HepG2 (cell line): Measurements from ENCODE around the gene BARX2. TPM values are rescaled to one million over a fixed set of nuclear protein-coding genes. Genes with fewer than 3 reads are reported as not detected.

Experiments
- CCDC6 ChIP-seq: sonication (generic); formaldehyde crosslinking; IDR thresholded peaks from 2 replicates; pipeline ENCODE4 v1.8.1; 2022; ENCODE audit warnings: mild to moderate bottlenecking, missing genetic modification reagents, moderate library complexity
- ELF3 ChIP-seq: IDR thresholded peaks from 2 replicates; pipeline ENCODE4 v1.6.1; 2016; ENCODE audit warnings: missing genetic modification reagents, missing compliant biosample characterization
- JUND ChIP-seq: sonication (generic); formaldehyde crosslinking; IDR thresholded peaks from 2 replicates; pipeline ENCODE4 v1.8.0; 2022; ENCODE audit warnings: mild to moderate bottlenecking, missing genetic modification reagents
- KAT8 ChIP-seq: IDR thresholded peaks from 2 replicates; pipeline ENCODE4 v1.6.1; 2016; ENCODE audit warnings: missing genetic modification reagents, missing compliant biosample characterization
- KDM5B ChIP-seq: sonication (generic); formaldehyde crosslinking; IDR thresholded peaks from 2 replicates; pipeline ENCODE4 v1.4.0; 2020; ENCODE audit warnings: missing genetic modification reagents, mild to moderate bottlenecking, borderline replicate concordance
- REXO4 ChIP-seq: sonication (generic); formaldehyde crosslinking; IDR thresholded peaks from 2 replicates; pipeline ENCODE4 v1.8.0; 2022; ENCODE audit warnings: missing genetic modification reagents, mild to moderate bottlenecking, borderline replicate concordance
- ZFAT ChIP-seq: sonication (generic); formaldehyde crosslinking; conservative IDR thresholded peaks from 2 replicates; pipeline ENCODE4 v1.8.1; 2023; ENCODE audit warnings: missing genetic modification reagents, inconsistent platforms
- ZMYM4 ChIP-seq: sonication (generic); formaldehyde crosslinking; IDR thresholded peaks from 2 replicates; pipeline ENCODE4 v1.8.1; 2023; ENCODE audit warnings: mild to moderate bottlenecking, missing genetic modification reagents
- ZNF34 ChIP-seq: sonication (generic); formaldehyde crosslinking; IDR thresholded peaks from 2 replicates; pipeline ENCODE4 v1.4.0; 2020; ENCODE audit warnings: mild to moderate bottlenecking, missing genetic modification reagents, borderline replicate concordance
- ZNF44 ChIP-seq: sonication (generic); formaldehyde crosslinking; IDR thresholded peaks from 2 replicates; pipeline ENCODE4 v1.5.1; 2020; ENCODE audit warnings: mild to moderate bottlenecking, missing genetic modification reagents
- ZNF530 ChIP-seq: sonication (generic); formaldehyde crosslinking; IDR thresholded peaks from 2 replicates; pipeline ENCODE4 v1.5.0; 2020; ENCODE audit warnings: low read depth, mild to moderate bottlenecking, missing genetic modification reagents
- polyA plus RNA-seq, 8 experiments: library from polyadenylated mRNA; depleted of rRNA in 3 of 8; stranded (reverse) in 7 of 8; unstranded in 1 of 8; fragments of >200 nt; fragmentation: Illumina TruSeq in 4 of 8; extraction: Trizol in 4 of 8; gene quantifications; 2 replicates each; pipeline versions ENCODE4 v1.2.1 to v1.2.3, GENCODE V29; 2011 to 2016; ENCODE audit warnings: low read depth in 4 of 8, missing spikeins in 1 of 8, mixed read lengths in 1 of 8; ENCODE audit not compliant: insufficient read depth in 1 of 8
- total RNA-seq, 5 experiments: library from RNA; depleted of rRNA; stranded (reverse); fragments of >200 nt; fragmentation: Illumina TruSeq; extraction: Trizol; gene quantifications; 2 replicates each; pipeline ENCODE4 v1.2.3, GENCODE V29; 2016; ENCODE audit warnings: low read depth in 1 of 5
- TF ChIP-seq, protein P1 (sequence below): sonication (generic); formaldehyde crosslinking; IDR thresholded peaks from 2 replicates; pipeline ENCODE4 v1.4.0; 2020; ENCODE audit warnings: missing genetic modification reagents, borderline replicate concordance
- TF ChIP-seq, protein P2 (sequence below): sonication (generic); formaldehyde crosslinking; IDR thresholded peaks from 2 replicates; pipeline ENCODE4 v1.4.0; 2020; ENCODE audit warnings: missing genetic modification reagents
- TF ChIP-seq, protein P3 (sequence below): sonication (generic); formaldehyde crosslinking; IDR thresholded peaks from 2 replicates; pipeline ENCODE4 v1.5.0; 2020; ENCODE audit warnings: mild to moderate bottlenecking, missing genetic modification reagents
- TF ChIP-seq, protein P4 (sequence below): sonication (generic); formaldehyde crosslinking; IDR thresholded peaks from 2 replicates; pipeline ENCODE4 v1.8.0; 2022; ENCODE audit warnings: mild to moderate bottlenecking, missing genetic modification reagents, moderate library complexity
- TF ChIP-seq, protein P5 (sequence below): conservative IDR thresholded peaks from 2 replicates; pipeline ENCODE4 v1.6.1; 2018; ENCODE audit warnings: missing genetic modification reagents
- TF ChIP-seq, protein P6 (sequence below): IDR thresholded peaks from 2 replicates; pipeline ENCODE4 v1.6.1; 2012; ENCODE audit warnings: inconsistent platforms

The BARX2 gene
- total and polyA plus RNA-seq, 2 of the 13 experiments (the other 11 are each of a cell fraction or from before 2014, with no cell fraction given): not detected

DNA sequence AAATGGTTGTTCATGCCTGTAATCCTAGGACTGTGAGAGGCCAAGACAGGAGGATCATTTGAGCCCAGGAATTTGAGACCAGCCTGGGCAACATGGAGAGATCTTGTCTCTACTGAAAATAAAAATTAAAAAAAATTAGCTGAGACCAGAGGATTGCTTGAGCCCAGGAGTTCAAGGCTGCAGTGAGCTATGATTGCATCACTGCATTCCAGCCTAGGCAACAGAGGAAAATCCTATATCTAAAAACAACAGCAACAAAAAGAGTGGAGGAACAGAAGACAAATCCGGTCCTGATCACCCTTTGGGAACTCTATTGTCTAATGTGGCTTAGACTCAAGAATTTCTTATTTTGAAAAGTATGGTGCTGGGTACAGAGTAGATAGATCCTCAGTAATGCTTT is 17.3 kb downstream of the BARX2 start (continued):
- TF ChIP-seq, protein P1, sequence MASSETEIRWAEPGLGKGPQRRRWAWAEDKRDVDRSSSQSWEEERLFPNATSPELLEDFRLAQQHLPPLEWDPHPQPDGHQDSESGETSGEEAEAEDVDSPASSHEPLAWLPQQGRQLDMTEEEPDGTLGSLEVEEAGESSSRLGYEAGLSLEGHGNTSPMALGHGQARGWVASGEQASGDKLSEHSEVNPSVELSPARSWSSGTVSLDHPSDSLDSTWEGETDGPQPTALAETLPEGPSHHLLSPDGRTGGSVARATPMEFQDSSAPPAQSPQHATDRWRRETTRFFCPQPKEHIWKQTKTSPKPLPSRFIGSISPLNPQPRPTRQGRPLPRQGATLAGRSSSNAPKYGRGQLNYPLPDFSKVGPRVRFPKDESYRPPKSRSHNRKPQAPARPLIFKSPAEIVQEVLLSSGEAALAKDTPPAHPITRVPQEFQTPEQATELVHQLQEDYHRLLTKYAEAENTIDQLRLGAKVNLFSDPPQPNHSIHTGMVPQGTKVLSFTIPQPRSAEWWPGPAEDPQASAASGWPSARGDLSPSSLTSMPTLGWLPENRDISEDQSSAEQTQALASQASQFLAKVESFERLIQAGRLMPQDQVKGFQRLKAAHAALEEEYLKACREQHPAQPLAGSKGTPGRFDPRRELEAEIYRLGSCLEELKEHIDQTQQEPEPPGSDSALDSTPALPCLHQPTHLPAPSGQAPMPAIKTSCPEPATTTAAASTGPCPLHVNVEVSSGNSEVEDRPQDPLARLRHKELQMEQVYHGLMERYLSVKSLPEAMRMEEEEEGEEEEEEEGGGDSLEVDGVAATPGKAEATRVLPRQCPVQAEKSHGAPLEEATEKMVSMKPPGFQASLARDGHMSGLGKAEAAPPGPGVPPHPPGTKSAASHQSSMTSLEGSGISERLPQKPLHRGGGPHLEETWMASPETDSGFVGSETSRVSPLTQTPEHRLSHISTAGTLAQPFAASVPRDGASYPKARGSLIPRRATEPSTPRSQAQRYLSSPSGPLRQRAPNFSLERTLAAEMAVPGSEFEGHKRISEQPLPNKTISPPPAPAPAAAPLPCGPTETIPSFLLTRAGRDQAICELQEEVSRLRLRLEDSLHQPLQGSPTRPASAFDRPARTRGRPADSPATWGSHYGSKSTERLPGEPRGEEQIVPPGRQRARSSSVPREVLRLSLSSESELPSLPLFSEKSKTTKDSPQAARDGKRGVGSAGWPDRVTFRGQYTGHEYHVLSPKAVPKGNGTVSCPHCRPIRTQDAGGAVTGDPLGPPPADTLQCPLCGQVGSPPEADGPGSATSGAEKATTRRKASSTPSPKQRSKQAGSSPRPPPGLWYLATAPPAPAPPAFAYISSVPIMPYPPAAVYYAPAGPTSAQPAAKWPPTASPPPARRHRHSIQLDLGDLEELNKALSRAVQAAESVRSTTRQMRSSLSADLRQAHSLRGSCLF (CRISPR knock-in tag): no peak
- TF ChIP-seq, protein P2, sequence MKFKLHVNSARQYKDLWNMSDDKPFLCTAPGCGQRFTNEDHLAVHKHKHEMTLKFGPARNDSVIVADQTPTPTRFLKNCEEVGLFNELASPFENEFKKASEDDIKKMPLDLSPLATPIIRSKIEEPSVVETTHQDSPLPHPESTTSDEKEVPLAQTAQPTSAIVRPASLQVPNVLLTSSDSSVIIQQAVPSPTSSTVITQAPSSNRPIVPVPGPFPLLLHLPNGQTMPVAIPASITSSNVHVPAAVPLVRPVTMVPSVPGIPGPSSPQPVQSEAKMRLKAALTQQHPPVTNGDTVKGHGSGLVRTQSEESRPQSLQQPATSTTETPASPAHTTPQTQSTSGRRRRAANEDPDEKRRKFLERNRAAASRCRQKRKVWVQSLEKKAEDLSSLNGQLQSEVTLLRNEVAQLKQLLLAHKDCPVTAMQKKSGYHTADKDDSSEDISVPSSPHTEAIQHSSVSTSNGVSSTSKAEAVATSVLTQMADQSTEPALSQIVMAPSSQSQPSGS (CRISPR knock-in tag): 0 out of 2 replicates have a peak, but pooled peaks have one; percentile 34
- TF ChIP-seq, protein P3, sequence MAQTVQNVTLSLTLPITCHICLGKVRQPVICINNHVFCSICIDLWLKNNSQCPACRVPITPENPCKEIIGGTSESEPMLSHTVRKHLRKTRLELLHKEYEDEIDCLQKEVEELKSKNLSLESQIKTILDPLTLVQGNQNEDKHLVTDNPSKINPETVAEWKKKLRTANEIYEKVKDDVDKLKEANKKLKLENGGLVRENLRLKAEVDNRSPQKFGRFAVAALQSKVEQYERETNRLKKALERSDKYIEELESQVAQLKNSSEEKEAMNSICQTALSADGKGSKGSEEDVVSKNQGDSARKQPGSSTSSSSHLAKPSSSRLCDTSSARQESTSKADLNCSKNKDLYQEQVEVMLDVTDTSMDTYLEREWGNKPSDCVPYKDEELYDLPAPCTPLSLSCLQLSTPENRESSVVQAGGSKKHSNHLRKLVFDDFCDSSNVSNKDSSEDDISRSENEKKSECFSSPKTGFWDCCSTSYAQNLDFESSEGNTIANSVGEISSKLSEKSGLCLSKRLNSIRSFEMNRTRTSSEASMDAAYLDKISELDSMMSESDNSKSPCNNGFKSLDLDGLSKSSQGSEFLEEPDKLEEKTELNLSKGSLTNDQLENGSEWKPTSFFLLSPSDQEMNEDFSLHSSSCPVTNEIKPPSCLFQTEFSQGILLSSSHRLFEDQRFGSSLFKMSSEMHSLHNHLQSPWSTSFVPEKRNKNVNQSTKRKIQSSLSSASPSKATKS (CRISPR knock-in tag): no peak
- TF ChIP-seq, protein P4, sequence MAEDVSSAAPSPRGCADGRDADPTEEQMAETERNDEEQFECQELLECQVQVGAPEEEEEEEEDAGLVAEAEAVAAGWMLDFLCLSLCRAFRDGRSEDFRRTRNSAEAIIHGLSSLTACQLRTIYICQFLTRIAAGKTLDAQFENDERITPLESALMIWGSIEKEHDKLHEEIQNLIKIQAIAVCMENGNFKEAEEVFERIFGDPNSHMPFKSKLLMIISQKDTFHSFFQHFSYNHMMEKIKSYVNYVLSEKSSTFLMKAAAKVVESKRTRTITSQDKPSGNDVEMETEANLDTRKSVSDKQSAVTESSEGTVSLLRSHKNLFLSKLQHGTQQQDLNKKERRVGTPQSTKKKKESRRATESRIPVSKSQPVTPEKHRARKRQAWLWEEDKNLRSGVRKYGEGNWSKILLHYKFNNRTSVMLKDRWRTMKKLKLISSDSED (CRISPR knock-in tag): no peak
- TF ChIP-seq ZFAT (no peak), ZMYM4 (CRISPR knock-in tag) (no peak), ZNF44 (CRISPR knock-in tag) (no peak), KDM5B (CRISPR knock-in tag) (no peak), REXO4 (CRISPR knock-in tag) (no peak), CCDC6 (no peak), ELF3 (no peak), ZNF530 (CRISPR knock-in tag) (no peak), ZNF34 (CRISPR knock-in tag) (no peak), KAT8 (CRISPR knock-in tag) (no peak), JUND (CRISPR knock-in tag) (no peak)
- TF ChIP-seq, protein P5, sequence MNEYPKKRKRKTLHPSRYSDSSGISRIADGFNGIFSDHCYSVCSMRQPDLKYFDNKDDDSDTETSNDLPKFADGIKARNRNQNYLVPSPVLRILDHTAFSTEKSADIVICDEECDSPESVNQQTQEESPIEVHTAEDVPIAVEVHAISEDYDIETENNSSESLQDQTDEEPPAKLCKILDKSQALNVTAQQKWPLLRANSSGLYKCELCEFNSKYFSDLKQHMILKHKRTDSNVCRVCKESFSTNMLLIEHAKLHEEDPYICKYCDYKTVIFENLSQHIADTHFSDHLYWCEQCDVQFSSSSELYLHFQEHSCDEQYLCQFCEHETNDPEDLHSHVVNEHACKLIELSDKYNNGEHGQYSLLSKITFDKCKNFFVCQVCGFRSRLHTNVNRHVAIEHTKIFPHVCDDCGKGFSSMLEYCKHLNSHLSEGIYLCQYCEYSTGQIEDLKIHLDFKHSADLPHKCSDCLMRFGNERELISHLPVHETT (CRISPR knock-in tag): no peak
- TF ChIP-seq, protein P6, sequence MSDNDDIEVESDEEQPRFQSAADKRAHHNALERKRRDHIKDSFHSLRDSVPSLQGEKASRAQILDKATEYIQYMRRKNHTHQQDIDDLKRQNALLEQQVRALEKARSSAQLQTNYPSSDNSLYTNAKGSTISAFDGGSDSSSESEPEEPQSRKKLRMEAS: no peak
